Measurements from ENCODE around the gene GYS1. TPM values are rescaled to one million over a fixed set of nuclear protein-coding genes. Genes with fewer than 3 reads are reported as not detected.

The GYS1 gene
- total and polyA plus RNA-seq, 2 experiments from 2014 or later: 155 to 195 TPM

DNA sequence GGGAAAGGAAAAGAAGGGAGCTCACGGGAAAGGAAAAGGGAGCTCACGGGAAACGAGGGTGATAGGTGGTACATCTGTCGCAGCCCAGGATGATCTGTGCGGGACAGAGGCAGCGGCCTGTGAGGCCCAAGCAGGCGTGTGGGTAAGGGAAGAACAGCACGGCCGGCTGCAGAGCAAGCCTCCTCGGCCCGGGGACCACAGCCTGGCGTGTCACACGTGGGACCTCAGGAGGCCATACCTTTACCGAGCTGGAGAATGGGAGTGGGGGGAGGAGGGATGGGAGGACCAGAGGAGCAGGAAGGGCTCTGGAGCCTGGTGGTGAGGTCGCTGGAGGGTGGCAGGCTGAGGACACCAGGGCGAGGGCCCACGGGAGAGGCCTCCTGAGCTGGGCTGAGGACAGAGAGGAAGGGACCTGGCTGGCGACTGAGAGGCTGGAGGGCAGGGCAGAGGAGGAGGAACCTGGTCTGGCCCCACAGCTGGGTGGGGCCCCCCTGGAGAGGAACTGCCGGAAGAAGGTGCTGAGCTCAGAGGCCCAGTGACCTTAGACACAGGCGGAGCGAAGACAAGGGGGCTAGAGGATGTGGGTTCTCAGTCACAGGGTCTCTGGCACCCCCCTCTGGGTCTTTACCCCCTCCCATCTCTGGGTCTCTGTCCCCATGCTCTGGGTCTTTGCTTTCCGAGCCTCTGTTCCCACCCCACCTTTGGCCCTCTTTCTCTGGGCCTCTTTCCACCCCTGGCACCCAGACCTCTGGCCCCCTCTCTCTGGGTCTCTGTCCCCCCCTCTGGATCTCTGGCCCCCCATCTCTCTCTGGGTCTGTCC, 30.9 kb downstream of the GYS1 start:
- Histone ChIP-seq H3K27me3 (no peaks in the 10 kb centered on the region), H3K4me1 (ENCODE audit: low read depth) (peaks cover 17% of the 10 kb centered on the region), H3K27ac (peak overlapping the region; percentile 82), H3K36me3 (peaks cover 7% of the 10 kb centered on the region), H3K4me3 (no peak overlapping the region), H3K9me3 (ENCODE audit: low read depth) (no peaks in the 10 kb centered on the region)
- DNase-seq (ENCODE audit: low read depth in 1 of 2, low spot score in 1 of 2): peak in 1 of 2 donors; percentile 40
- TF ChIP-seq, protein P1, sequence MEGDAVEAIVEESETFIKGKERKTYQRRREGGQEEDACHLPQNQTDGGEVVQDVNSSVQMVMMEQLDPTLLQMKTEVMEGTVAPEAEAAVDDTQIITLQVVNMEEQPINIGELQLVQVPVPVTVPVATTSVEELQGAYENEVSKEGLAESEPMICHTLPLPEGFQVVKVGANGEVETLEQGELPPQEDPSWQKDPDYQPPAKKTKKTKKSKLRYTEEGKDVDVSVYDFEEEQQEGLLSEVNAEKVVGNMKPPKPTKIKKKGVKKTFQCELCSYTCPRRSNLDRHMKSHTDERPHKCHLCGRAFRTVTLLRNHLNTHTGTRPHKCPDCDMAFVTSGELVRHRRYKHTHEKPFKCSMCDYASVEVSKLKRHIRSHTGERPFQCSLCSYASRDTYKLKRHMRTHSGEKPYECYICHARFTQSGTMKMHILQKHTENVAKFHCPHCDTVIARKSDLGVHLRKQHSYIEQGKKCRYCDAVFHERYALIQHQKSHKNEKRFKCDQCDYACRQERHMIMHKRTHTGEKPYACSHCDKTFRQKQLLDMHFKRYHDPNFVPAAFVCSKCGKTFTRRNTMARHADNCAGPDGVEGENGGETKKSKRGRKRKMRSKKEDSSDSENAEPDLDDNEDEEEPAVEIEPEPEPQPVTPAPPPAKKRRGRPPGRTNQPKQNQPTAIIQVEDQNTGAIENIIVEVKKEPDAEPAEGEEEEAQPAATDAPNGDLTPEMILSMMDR (IDR thresholded peaks at IDR 0.05; ENCODE audit: low read depth, low read length): no peak

DNA sequence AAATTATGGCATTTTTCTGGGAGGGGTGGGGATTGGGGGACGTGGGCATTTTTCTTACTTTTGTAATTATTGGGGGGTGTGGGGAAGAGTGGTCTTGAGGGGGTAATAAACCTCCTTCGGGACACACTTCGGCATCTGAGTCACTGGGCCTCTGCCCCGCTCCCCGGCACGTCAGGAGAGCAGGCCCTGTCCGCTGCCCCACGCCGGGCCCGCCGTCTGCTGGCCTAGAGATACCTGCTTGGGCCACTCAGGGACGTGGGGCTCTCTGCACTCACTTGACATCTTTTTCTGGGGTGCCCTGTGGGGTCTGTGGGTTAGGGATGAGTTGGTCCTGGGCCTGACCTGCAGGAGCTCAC, 31.5 kb downstream of the GYS1 start:
- no peak for DNase-seq (ENCODE audit: low read depth in 1 of 2, low spot score in 1 of 2)
- Histone ChIP-seq H3K36me3 (peaks cover 4% of the 10 kb centered on the region), H3K27ac (peak overlapping the region; percentile 82), H3K4me1 (ENCODE audit: low read depth) (peaks cover 17% of the 10 kb centered on the region), H3K4me3 (no peak overlapping the region), H3K27me3 (no peaks in the 10 kb centered on the region), H3K9me3 (ENCODE audit: low read depth) (no peaks in the 10 kb centered on the region)
- TF ChIP-seq, protein P1 (IDR thresholded peaks at IDR 0.05; ENCODE audit: low read depth, low read length): no peak

DNA sequence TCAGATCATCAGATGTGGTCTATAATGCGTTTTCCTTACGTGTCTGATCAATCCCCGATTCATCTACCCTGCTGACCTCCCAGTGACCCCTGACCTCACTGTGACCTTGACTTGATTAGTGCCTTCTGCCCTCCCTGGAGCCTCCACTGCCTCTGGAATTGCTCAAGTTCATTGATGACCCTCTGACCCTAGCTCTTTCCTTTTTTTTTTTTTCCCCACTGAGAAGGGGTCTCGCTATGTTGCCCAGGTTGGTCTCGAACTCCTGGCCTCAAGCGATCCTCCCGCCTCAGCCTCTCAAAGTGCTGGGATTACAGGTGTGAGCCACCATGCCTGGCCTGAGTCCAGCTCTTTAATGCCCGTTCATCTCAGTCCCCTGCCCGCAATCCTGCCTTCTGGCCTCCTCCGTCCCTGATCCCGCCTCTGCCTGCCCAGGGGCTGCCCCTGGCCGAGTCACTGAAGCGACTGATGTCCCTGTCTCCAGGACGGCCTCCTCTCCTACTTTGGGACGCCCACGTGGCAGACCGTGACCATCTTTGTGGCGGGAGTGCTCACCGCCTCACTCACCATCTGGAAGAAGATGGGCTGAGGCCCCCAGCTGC, 32.0 kb downstream of the GYS1 start:
- H3K36me3 ChIP-seq: no peaks in the 10 kb centered on the region
- peak overlapping the region; percentile 82 for H3K27ac ChIP-seq
- TF ChIP-seq, protein P1 (IDR thresholded peaks at IDR 0.05; ENCODE audit: low read depth, low read length): no peak
- DNase-seq (ENCODE audit: low read depth in 1 of 2, low spot score in 1 of 2): no peak
- no peaks in the 10 kb centered on the region for H3K9me3 ChIP-seq (ENCODE audit: low read depth)
- H3K27me3 ChIP-seq: no peaks in the 10 kb centered on the region
- H3K4me1 ChIP-seq (ENCODE audit: low read depth): peaks cover 17% of the 10 kb centered on the region
- H3K4me3 ChIP-seq: no peak overlapping the region

DNA sequence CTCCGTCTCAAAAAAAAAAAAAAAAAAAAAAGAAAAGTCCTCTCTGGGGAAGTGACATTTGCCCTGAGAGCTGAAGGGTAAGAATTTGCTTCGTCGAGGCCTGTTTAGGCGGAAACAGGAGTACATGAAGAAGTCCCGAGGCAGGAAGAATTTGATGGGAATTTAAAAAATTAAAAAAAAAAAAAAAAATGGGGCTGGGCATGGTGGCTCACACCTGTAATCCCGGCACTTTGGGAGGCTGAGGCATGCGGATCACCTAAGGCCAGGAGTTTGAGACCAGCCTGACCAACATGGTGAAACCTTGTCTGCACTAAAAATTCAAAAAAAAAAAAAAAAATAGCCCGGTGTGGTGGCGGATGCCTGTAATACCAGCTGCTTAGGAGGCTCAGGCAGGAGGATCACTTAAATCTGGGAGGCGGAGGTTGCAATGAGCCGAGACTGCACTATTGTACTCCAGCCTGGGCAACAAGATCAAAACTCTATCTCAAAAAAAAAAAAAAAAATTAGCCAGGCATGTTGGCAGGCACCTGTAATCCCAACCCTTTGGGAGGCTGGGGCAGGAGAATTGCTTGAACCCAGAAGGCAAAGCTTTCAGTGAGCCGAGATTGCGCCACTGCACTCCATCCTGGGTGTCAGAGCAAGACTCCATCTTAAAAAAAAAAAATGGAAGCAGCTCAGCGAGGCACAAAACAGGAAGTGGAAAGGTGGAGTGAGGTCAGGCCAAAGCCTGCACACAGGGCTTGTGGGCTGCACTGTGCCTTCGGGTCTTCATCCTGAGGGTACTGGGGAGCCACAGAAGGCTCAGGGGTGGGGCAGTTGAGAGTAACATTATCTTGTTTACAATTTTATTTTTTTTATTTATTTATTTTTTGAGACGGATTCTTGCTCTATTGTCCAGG, 33.5 kb downstream of the GYS1 start:
- Histone ChIP-seq H3K4me3 (no peak overlapping the region), H3K4me1 (ENCODE audit: low read depth) (peaks cover 14% of the 10 kb centered on the region), H3K27ac (no peak overlapping the region), H3K27me3 (no peaks in the 10 kb centered on the region), H3K36me3 (no peaks in the 10 kb centered on the region), H3K9me3 (ENCODE audit: low read depth) (no peaks in the 10 kb centered on the region)
- DNase-seq (ENCODE audit: low read depth in 1 of 2, low spot score in 1 of 2): no peak
- TF ChIP-seq, protein P1 (IDR thresholded peaks at IDR 0.05; ENCODE audit: low read depth, low read length): no peak

GRCh38 chr19:48958006-48958405, 35.1 kb downstream of the GYS1 start:
- TF ChIP-seq, protein P1 (IDR thresholded peaks at IDR 0.05; ENCODE audit: low read depth, low read length): no peak
- Histone ChIP-seq H3K4me3 (no peak overlapping the region), H3K4me1 (ENCODE audit: low read depth) (no peaks in the 10 kb centered on the region), H3K9me3 (ENCODE audit: low read depth) (no peaks in the 10 kb centered on the region), H3K27me3 (no peaks in the 10 kb centered on the region), H3K27ac (no peak overlapping the region), H3K36me3 (no peaks in the 10 kb centered on the region)
- DNase-seq (ENCODE audit: low read depth in 1 of 2, low spot score in 1 of 2): no peak

Measured in cardiac muscle cell (in vitro differentiated cells and primary cell).